Adrenal gland (tissue), 12 donors: Measurements from ENCODE around the gene SELENOO. TPM values are rescaled to one million over a fixed set of nuclear protein-coding genes. Genes with fewer than 3 reads are reported as not detected.
A peak's percentile ranks its signal among the peaks of the same experiment; 100 is the strongest.

Experiments
- DNase-seq, 7 donors: peaks; one replicate each; pipeline ENCODE4 v3.0.0-alpha.2; 2019 to 2020
- H3K27ac ChIP-seq, 5 donors: fragments of 200-600 bp; sonication (generic) in 4 of 5; 1 replicate in 3 of 5; 2 replicates in 2 of 5; pipeline versions ENCODE4 v1.5.1 to v1.8.0; 2016 to 2020; ENCODE audit warnings: mild to moderate bottlenecking in 1 of 5
- H3K27me3 ChIP-seq: fragments of 200-600 bp; 2 replicates; pipeline ENCODE4 v1.8.0; 2021
- H3K36me3 ChIP-seq, 2 donors: fragments of 200-600 bp; replicated peaks in 1 of 2; 1 replicate in 1 of 2; 2 replicates in 1 of 2; pipeline versions ENCODE4 v1.5.1 to v1.8.0; 2018 to 2022
- H3K4me1 ChIP-seq, 2 donors: fragments of 200-600 bp; replicated peaks in 1 of 2; 1 replicate in 1 of 2; 2 replicates in 1 of 2; pipeline versions ENCODE4 v1.5.1 to v1.8.0; 2018 to 2021
- H3K4me3 ChIP-seq, 4 donors: fragments of 200-600 bp; sonication (generic) in 3 of 4; one replicate each; pipeline ENCODE4 v1.5.1; 2016 to 2018
- H3K9me3 ChIP-seq, 3 donors: fragments of 200-600 bp; sonication (generic) in 1 of 3; replicated peaks in 1 of 3; 1 replicate in 2 of 3; 2 replicates in 1 of 3; pipeline versions ENCODE4 v1.5.1 to v1.8.0; 2016 to 2021
- CTCF ChIP-seq, 6 experiments: fragments of 450-650 bp in 4 of 6; fragments of 200-600 bp in 2 of 6; sonication (generic) in 1 of 6; IDR thresholded peaks; 1 replicate in 5 of 6; 2 replicates in 1 of 6; pipeline versions ENCODE4 v1.5.1 to v1.8.0; 2016 to 2021; ENCODE audit warnings: antibody characterized with exemption in 6 of 6, mild to moderate bottlenecking in 2 of 6, moderate library complexity in 1 of 6
- POLR2A ChIP-seq, 2 donors: fragments of 450-650 bp; IDR thresholded peaks; one replicate each; pipeline ENCODE4 v1.6.1; 2017; ENCODE audit warnings: antibody characterized with exemption in 2 of 2, mild to moderate bottlenecking in 2 of 2, moderate library complexity in 1 of 2
- WGBS, 4 donors: extraction: QIAGEN DNeasy Blood & Tissue Kit in 2 of 4; methylation state at CpG; one replicate each; pipeline versions ENCODE4 v1.1.5 to v1.1.7; 2013 to 2017; 5-methylcytosine and 5-hydroxymethylcytosine counted together
- intact Hi-C, 2 donors: fragments of 100-400 bp; cut with DNase I; formaldehyde crosslinking; loops; one replicate each; pipeline versions ENCODE4 v1.14.1 to v1.15.0; 2022 to 2023
- polyA plus RNA-seq, 3 donors: library from polyadenylated mRNA; stranded (reverse); fragments of 200-250 nt in 2 of 3; fragments of 350-450 nt in 1 of 3; fragmentation: Illumina TruSeq in 1 of 3; extraction: RNeasy Lipid Tissue Mini Kit (QIAGEN cat#74804) in 1 of 3; gene quantifications; one replicate each; pipeline ENCODE4 v1.2.3, GENCODE V29; 2013 to 2014
- total RNA-seq, 9 donors: library from RNA; depleted of rRNA in 4 of 9; stranded (reverse); fragments of >200 nt in 4 of 9; fragments of 120-200 nt in 1 of 9; fragmentation: NEBNext Ultra II Directional in 1 of 9; extraction: Animal tissue kit (Norgen Biotek cat#: 25700) in 1 of 9; gene quantifications; one replicate each; pipeline versions ENCODE4 v1.1.0 to v1.2.4, GENCODE V29; 2013 to 2023
- donor health status: healthy with polysubstance abuse.
- donor health status: Bipolar disorder and iron deficiency.
- donor health status: DM: yes; HTN: yes; CAD: no.
- donor health status: DM: no; HTN: no; CAD: no.
- donor health status: DM: no; HTN: no; CAD: no.
- donor health status: DM: yes; HTN: yes; CAD: no.

Gene SELENOO
- total and polyA plus RNA-seq, 12 donors = 1.9 to 89.0 (median 35.8) TPM

DNA sequence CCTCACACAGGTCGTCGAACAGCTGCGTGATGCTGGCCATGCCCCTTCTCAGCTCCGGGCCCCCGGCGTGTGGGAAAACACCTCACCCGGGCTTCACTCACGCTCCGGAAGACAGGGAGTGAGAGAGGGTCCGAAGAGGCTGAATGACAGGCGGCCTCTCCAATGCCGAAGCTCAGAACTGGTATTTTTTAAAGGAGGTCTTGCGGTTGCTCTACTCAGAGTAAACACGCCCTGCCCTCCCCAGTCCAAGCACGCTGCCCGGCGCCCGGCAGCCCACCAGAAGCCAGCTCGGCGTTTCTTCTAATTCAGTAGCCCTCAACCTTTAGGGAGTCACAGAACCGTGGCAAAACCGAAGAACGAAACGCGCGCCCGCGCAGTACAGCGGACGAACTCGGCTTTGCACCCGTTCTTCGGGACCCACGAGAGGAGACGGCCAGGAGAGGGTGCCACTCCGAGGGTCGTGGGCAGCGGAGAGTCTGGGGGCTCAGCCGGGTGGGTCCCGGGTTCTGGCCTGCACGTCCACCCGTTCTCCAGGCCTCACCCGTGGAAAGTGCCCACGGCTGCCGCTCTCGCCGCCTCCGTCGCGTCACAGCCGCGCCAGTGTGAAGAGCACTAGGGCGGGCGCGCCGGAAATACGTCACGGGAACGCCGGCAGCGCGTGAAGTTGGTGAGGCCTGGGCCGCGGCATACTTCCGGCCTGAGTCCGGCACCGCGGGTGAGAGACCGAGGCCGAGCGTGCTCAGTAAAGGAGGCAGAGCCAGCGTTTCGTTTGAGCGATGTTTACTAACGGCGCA lies 43.8 kb downstream of the SELENOO start, which contains the start of gene TUBGCP6:
TSS of gene TUBGCP6 (minus strand) at position 604 of the 794 bp plus-strand sequence. CDS start at position 40, 564 bp downstream.
- Histone ChIP-seq H3K4me1 (peaks cover 35 to 44% of the 10 kb centered on the region in 2 donors), H3K27me3 (no peaks in the 10 kb centered on the region), H3K4me3 (peak within 1 kb of the TSS; percentile 63 to 95 (median 93)), H3K36me3 (peaks cover 0 to 16% of the 10 kb centered on the region in 2 donors), H3K9me3 (no peaks in the 10 kb centered on the region), H3K27ac (peak within 1 kb of the TSS; percentile 80 to 96 (median 89))
- intact Hi-C loops = no loop called here
- DNase-seq = peak; percentile 91 to 98 (median 95)
- TF ChIP-seq POLR2A (IDR thresholded peaks at IDR 0.05) = peak; percentile 70 to 77
- TF ChIP-seq CTCF (IDR thresholded peaks at IDR 0.05) = peak; percentile 6 to 64 (median 44)
- WGBS, 4 donors = 0 to 1% (median 0%) methylated on average over 16 to 76 of the region's 76 CpGs

GRCh38 chr22:50245214-50246072 lies 44.6 kb downstream of the SELENOO start:
- WGBS, 4 donors = 9 to 17% (median 13%) methylated on average over 36 to 53 of the region's 53 CpGs; no CpG with 5 or more reads in 1 of the 4 donors
- H3K4me3 ChIP-seq = peak overlapping the region; percentile 63 to 95 (median 93)
- H3K4me1 ChIP-seq = peaks cover 42 to 52% of the 10 kb centered on the region in 2 donors
- peaks cover 0 to 9% of the 10 kb centered on the region in 2 donors for H3K36me3 ChIP-seq
- H3K27me3 ChIP-seq = no peaks in the 10 kb centered on the region
- H3K9me3 ChIP-seq = no peaks in the 10 kb centered on the region
- DNase-seq = peak in 1 of 7 donors; percentile 32
- peak in 1 of 2 donors; percentile 5 for TF ChIP-seq POLR2A (IDR thresholded peaks at IDR 0.05)
- TF ChIP-seq CTCF (IDR thresholded peaks at IDR 0.05) = no peak
- peak overlapping the region; percentile 80 to 96 (median 89) for H3K27ac ChIP-seq
- intact Hi-C loops = no loop called here

- TF ChIP-seq POLR2A (IDR thresholded peaks at IDR 0.05) (no peak), CTCF (IDR thresholded peaks at IDR 0.05) (no peak)
- H3K4me3 ChIP-seq = no peak overlapping the region
- intact Hi-C loops = no loop called here
- H3K9me3 ChIP-seq = no peaks in the 10 kb centered on the region
- DNase-seq = no peak
- no peak overlapping the region for H3K27ac ChIP-seq
- peaks cover 41 to 54% of the 10 kb centered on the region in 2 donors for H3K4me1 ChIP-seq
- H3K36me3 ChIP-seq = peaks cover 0 to 9% of the 10 kb centered on the region in 2 donors
- no peaks in the 10 kb centered on the region for H3K27me3 ChIP-seq
- 86 to 89% (median 86%) methylated on average over 11 to 20 of the region's 20 CpGs for WGBS, 4 donors
These were observed 45.7 kb downstream of the SELENOO start for GRCh38 chr22:50246242-50247175.
